A549 treated with CORT108297 at 1 μM for 4 hours (cell line): ENCODE measurements around the gene SMO. TPM values are rescaled to one million over a fixed set of nuclear protein-coding genes. Genes with fewer than 3 reads are reported as not detected.

Experiments used
- total RNA-seq: library from RNA; stranded (reverse); fragments of 200-300 nt; extraction: Qiagen RNA extraction; gene quantifications from 5 replicates; pipeline ENCODE4 v1.2.3, GENCODE V29; 2022

The SMO gene
- 12.9 to 18.7 TPM (median 16.7 TPM) in 5 replicates for total RNA-seq

DNA sequence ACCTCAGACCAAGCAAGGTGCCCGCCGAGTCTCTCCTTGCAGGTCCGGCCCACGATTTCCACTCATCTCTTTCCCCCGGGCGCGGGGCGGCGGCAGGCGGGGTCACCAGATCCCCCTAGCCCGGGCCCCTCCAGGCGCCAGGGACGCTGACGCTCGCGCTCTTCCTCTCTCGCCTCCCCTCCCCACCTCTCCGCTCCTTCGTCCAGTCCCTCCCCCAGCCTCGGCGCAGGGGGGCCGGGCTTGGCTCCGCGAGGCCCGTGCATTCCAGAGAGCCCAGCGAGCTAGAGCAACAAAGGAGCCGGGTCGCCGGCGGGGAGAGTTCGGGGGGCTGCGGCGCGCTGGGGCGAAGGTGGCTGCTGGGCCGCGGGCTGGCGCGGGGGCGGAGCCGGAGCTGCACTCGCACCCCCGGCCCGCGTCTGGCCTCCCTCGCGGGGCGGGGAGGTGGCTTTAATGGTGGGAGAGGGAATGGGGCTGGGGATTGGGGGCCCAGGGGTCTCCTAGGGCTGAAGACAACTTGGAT lies at the start of gene SMO:
Gene SMO, plus strand, starts transcription at position 262 of the 520 bp plus-strand sequence. CDS start 519 bp downstream, outside the sequence.

DNA sequence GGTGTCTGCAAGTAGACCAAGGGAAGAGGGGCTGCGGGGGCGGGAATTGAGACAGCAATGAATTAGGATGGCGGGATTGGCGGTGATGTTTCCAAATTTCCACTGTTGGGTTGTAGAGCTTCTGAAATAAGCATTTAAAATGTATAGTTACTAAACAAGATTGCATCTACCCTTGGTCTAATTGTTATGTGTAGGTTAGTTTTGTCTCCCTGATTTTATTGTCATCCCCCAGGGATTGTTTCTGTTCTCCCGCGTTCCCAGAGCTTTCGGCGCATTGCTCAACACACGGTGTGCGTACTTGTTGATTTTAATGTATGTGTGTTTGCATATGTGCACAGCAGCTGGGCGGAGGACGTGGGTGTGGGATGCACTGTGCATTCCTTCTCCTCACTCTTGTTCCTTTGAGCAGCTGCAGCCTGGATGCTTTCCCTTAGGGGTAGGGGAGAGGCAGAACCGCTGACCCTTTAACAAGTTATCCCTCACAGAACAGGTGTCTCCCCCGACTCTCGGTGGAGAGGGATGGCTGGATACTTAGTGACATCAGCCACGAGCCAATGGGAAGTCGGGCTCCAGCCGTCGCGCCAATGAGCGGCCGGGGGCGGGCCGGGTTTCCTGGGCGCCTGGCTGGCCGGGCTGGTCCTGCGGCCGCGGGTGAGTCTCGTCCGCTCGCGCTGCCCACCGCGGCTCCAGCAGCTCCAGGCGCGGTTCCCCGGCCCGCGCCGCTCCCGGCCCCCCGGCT lies 44.2 kb upstream of the SMO start, which contains the start of gene TSPAN33:
Gene TSPAN33, plus strand, starts transcription at position 613 of the 739 bp plus-strand sequence. CDS start 274 bp downstream, outside the sequence.

DNA sequence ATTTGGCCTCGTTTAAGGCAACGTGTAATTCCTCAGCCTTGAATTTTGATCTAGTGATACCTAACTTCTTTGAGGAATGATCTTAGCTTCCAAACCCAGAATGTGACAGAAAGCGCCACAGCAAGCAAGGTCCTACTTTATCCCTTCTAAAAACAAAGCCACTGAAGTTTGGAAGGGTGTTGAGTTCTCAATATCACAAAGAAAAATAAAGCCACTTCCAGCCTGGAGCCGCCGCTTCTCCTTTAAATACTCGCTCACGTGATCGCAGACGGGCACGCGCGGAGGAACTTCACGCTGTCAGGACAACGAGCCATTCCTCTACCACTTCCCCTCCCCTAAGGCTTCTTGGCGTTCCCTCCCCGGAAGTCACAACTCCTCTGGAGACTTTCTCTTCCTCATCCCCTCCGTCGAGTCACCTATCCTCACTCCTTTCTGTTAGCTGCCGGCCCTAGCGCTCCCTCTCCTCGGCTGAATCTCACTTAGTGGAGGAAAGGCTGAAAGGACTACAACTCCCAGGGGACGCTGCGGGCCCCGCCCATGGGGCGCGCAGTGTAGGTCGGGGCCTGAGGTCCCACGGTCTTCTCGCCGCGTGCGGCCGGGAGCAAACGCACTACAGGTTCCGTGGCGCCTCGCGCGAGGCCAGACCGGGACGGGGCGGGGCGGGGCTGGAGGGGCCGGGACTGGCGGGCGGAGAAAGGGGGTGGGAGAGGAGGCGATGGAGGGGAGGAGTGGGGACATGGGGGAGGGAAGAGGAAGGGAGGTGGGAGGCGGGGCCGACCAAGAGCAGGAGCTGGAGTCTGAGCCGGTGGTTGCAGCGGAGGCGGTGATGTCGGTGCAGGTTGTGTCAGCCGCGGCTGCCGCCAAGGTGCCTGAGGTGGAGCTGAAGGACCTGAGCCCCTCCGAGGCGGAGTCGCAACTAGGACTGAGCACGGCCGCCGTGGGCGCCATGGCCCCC lies 36.1 kb downstream of the SMO start, which contains the start of gene AHCYL2:
Gene AHCYL2, plus strand, starts transcription at position 780 of the 955 bp plus-strand sequence.

Other genes starting within 250 kb of the SMO start
- gene TNPO3, start 133.5 kb upstream of the SMO start, total RNA-seq: 40.1 to 45.6 TPM (median 42.4 TPM) in 5 replicates
- gene TSPAN33, start 43.9 kb upstream of the SMO start, total RNA-seq: 5.3 to 6.8 TPM (median 6.0 TPM) in 5 replicates
- 4.6 to 6.8 TPM (median 6.1 TPM) in 5 replicates for gene AHCYL2, start 36.4 kb downstream of the SMO start, total RNA-seq
- gene STRIP2, start 245.8 kb downstream of the SMO start, total RNA-seq: 6.7 to 8.4 TPM (median 7.1 TPM) in 5 replicates